ENCODE results near the gene PRPF4. TPM values are rescaled to one million over a fixed set of nuclear protein-coding genes. Genes with fewer than 3 reads are reported as not detected.

Gene PRPF4
- total RNA-seq, 6 donors from 2014 or later = 7.1 to 18.2 (median 15.0) TPM

DNA sequence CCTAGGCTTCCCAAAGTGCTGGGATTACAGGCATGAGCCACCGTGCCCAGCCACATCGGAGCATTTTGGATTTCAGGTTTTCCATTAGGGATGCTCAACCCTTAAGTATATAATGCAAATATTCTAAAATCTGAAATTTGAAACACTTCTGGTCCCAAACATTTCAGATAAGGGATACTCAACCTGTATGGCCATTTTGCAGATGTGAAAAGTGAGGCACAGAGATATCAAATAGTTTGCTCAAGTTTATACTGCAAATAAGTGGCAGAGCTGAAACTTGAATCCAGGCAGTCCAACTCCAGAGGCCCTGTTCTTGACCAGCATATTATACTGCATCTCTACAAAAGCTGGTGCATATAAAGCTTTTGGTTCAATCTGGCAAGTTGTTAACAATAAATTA, 62.3 kb downstream of the PRPF4 start:
- ATAC-seq (ENCODE audit: low FRiP score in 2 of 2) (no peak), DNase-seq (no peak)
- H3K4me1 ChIP-seq = peaks cover 8 to 15% (median 12%) of the 10 kb centered on the region in 4 donors
- no peaks in the 10 kb centered on the region for H3K27me3 ChIP-seq
- TF ChIP-seq POLR2AphosphoS5 (IDR thresholded peaks at IDR 0.05) = no peak
- no peak for TF ChIP-seq EP300 (IDR thresholded peaks at IDR 0.05)
- no peak for TF ChIP-seq POLR2A (IDR thresholded peaks at IDR 0.05)
- TF ChIP-seq, protein P1, sequence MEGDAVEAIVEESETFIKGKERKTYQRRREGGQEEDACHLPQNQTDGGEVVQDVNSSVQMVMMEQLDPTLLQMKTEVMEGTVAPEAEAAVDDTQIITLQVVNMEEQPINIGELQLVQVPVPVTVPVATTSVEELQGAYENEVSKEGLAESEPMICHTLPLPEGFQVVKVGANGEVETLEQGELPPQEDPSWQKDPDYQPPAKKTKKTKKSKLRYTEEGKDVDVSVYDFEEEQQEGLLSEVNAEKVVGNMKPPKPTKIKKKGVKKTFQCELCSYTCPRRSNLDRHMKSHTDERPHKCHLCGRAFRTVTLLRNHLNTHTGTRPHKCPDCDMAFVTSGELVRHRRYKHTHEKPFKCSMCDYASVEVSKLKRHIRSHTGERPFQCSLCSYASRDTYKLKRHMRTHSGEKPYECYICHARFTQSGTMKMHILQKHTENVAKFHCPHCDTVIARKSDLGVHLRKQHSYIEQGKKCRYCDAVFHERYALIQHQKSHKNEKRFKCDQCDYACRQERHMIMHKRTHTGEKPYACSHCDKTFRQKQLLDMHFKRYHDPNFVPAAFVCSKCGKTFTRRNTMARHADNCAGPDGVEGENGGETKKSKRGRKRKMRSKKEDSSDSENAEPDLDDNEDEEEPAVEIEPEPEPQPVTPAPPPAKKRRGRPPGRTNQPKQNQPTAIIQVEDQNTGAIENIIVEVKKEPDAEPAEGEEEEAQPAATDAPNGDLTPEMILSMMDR (IDR thresholded peaks at IDR 0.05) = no peak
- WGBS, 2 donors = 93 to 100% methylated on average over 2 of the region's 2 CpGs
- H3K36me3 ChIP-seq = no peaks in the 10 kb centered on the region
- H3K4me3 ChIP-seq = no peak overlapping the region
- no peaks in the 10 kb centered on the region for H3K9me3 ChIP-seq
- no peak overlapping the region for H3K27ac ChIP-seq

DNA sequence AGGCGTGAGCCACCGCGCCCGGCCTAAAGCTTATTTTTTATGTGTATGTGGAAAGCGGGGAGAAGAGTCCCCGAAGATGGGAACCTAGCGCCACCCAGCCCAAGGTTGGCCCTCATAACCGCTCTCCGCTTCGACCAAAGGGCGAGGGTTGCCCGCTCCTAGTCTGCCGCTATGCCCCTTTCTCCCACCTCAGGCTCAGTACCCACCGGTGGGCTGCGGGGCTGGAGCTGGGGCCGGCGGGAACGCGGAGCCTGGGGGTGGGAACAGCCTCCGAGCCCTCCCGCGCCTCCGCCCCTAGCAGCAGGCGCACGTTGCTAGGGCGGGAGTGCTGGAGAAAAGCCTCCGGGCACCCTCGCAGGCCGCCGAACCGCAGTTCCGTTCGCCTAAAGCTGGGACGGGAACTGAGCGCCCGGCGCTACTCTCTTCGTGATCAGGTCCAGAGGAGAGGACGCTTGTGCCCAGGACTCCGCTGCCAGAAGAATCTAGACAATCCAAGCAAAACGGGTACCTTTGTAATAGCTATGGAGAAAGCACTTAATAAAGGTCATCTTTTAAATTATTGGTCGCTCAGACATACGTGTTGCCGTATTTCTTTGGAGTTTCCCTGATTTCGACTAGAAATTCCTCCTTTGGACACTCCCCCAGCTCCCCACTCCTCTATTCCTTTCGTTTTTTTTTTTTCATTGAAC, 64.7 kb downstream of the PRPF4 start, which contains the start of gene WDR31:
TSS of gene WDR31 (minus strand) at position 265 of the 689 bp plus-strand sequence. CDS start 8,253 bp downstream, outside the sequence.
- peak within 1 kb of the TSS; percentile 31 to 84 (median 64) for H3K27ac ChIP-seq
- WGBS, 2 donors = 1% methylated on average over 19 to 46 of the region's 46 CpGs
- ATAC-seq (ENCODE audit: low FRiP score in 2 of 2) = peak; percentile 96 to 99

DNA sequence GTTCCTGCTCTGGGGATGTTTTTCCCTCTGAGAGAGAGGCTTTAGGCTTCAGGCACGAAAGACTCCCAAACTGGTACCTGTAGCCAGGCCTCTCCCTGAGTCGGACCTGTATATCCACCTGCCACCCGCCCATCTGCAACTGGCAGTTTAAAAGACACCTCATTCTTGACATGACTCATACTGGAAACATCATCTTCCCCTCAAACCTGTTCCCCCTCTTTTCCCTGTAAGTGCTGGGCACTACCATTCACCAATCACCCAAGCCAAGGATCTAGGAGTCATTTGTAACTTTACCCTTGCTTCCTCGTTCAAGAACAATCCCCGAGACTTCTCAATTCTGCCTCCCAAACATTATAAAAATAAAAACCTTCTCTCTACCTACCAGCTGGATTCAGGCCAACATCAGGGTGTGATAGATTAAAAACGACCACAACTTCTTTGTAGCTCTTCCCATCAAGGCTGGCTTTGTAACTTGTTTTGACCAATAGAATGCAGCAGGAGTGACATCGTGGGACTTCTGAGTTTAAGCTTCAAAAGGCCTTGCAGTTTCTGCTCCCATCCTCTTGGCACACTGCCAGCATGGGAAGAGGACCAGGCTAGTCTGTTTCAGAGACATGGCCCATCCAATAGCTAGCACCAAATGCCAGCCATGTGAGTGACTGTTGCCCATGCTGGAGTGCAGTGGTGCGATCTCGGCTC, 66.4 kb downstream of the PRPF4 start:
- DNase-seq (no peak), ATAC-seq (ENCODE audit: low FRiP score in 2 of 2) (no peak)
- Histone ChIP-seq H3K27me3 (no peaks in the 10 kb centered on the region), H3K4me3 (no peak overlapping the region), H3K4me1 (peaks cover 8 to 21% (median 16%) of the 10 kb centered on the region in 4 donors), H3K9me3 (no peaks in the 10 kb centered on the region), H3K36me3 (no peaks in the 10 kb centered on the region), H3K27ac (no peak overlapping the region)
- no peak for TF ChIP-seq POLR2A (IDR thresholded peaks at IDR 0.05)
- TF ChIP-seq, protein P1 (IDR thresholded peaks at IDR 0.05) = no peak
- 71 to 75% methylated on average over 9 of the region's 9 CpGs for WGBS, 2 donors

More for the DNA sequence above, 64.7 kb downstream of the PRPF4 start, which contains the start of gene WDR31:
- peak; percentile 92 to 97 for DNase-seq
- Histone ChIP-seq H3K4me3 (peak within 1 kb of the TSS; percentile 60 to 84 (median 76)), H3K36me3 (no peaks in the 10 kb centered on the region), H3K9me3 (no peaks in the 10 kb centered on the region), H3K4me1 (peaks cover 8 to 21% (median 16%) of the 10 kb centered on the region in 4 donors), H3K27me3 (no peaks in the 10 kb centered on the region)
- TF ChIP-seq EP300 (IDR thresholded peaks at IDR 0.05) (no peak), POLR2A (IDR thresholded peaks at IDR 0.05) (peak in 2 of 4 donors; percentile 32 to 65), POLR2AphosphoS5 (IDR thresholded peaks at IDR 0.05) (peak; percentile 73 to 80)
- TF ChIP-seq, protein P1 (IDR thresholded peaks at IDR 0.05) = peak in 1 of 6 experiments; percentile 32

Other genes starting within 250 kb of the PRPF4 start
- gene ZFP37, start 218.9 kb upstream of the PRPF4 start, total RNA-seq = 1 to 10 TPM in 5 of 6 donors, not detected in 1; 1.0 to 2.5 (median 1.3) TPM
- gene SLC31A2, start 124.7 kb upstream of the PRPF4 start, total RNA-seq = 10 to 100 TPM; 43.1 to 79.6 (median 57.4) TPM
- gene FKBP15, start 54.4 kb upstream of the PRPF4 start, total RNA-seq = 10 to 100 TPM; 36.5 to 72.3 (median 50.0) TPM
- gene SLC31A1, start 54.1 kb upstream of the PRPF4 start, total RNA-seq = 10 to 100 TPM; 10.5 to 44.7 (median 28.5) TPM
- gene CDC26, start 86 bp upstream of the PRPF4 start, total RNA-seq = 10 to 100 TPM; 17.7 to 41.9 (median 28.4) TPM
- gene RNF183, start 27.7 kb downstream of the PRPF4 start, total RNA-seq = 1 to 10 TPM in 1 of 6 donors, under 1 TPM in 2, not detected in 3; 0.30 to 3.1 (median 0.39) TPM
- gene WDR31, start 64.6 kb downstream of the PRPF4 start, total RNA-seq = 1 to 10 TPM; 2.0 to 5.2 (median 3.1) TPM
- 10 to 100 TPM in 3 of 6 donors, 1 to 10 TPM in 3; 5.2 to 21.1 (median 12.7) TPM for gene BSPRY, start 73.9 kb downstream of the PRPF4 start, total RNA-seq
- 10 to 100 TPM; 12.0 to 25.8 (median 19.6) TPM for gene HDHD3, start 101.3 kb downstream of the PRPF4 start, total RNA-seq
- gene ALAD, start 125.6 kb downstream of the PRPF4 start, total RNA-seq = 10 to 100 TPM; 30.6 to 48.2 (median 38.2) TPM
- 10 to 100 TPM in 4 of 6 donors, 1 to 10 TPM in 2; 6.4 to 37.1 (median 28.4) TPM for gene POLE3, start 135.0 kb downstream of the PRPF4 start, total RNA-seq
- 1 to 10 TPM in 2 of 6 donors, under 1 TPM in 4; 0.23 to 3.1 (median 0.43) TPM for gene C9orf43, start 135.1 kb downstream of the PRPF4 start, total RNA-seq
- 10 to 100 TPM; 60.3 to 93.2 (median 72.6) TPM for gene RGS3, start 188.1 kb downstream of the PRPF4 start, total RNA-seq

All from upper lobe of left lung (tissue), 6 donors.